HEK293 (cell line): ENCODE results near the gene PKIG.

Experiments
- ZFP37 ChIP-seq: fragments of 450-650 bp; formaldehyde crosslinking; IDR thresholded peaks from 2 replicates; pipeline ENCODE4 v1.5.1; 2016; ENCODE audit warnings: missing biosample characterization, missing genetic modification characterization
- ZNF501 ChIP-seq: fragments of 450-650 bp; formaldehyde crosslinking; IDR thresholded peaks from 2 replicates; pipeline ENCODE4 v1.5.1; 2016; ENCODE audit warnings: missing biosample characterization, missing genetic modification characterization
- ZNF558 ChIP-seq: fragments of 450-650 bp; formaldehyde crosslinking; IDR thresholded peaks from 2 replicates; pipeline ENCODE4 v1.5.1; 2016; ENCODE audit warnings: missing biosample characterization, missing genetic modification characterization
- ZNF654 ChIP-seq: fragments of 450-650 bp; formaldehyde crosslinking; IDR thresholded peaks from 2 replicates; pipeline ENCODE4 v1.5.1; 2016; ENCODE audit warnings: low read depth, missing biosample characterization, missing genetic modification characterization
- ZNF664 ChIP-seq: fragments of 450-650 bp; formaldehyde crosslinking; IDR thresholded peaks from 2 replicates; pipeline ENCODE4 v1.5.1; 2016; ENCODE audit warnings: missing biosample characterization, missing genetic modification characterization
- ZNF837 ChIP-seq: fragments of 450-650 bp; formaldehyde crosslinking; IDR thresholded peaks from 2 replicates; pipeline ENCODE4 v1.5.1; 2016; ENCODE audit warnings: missing biosample characterization, missing genetic modification characterization
- TF ChIP-seq, protein P1 (sequence below): fragments of 450-650 bp; formaldehyde crosslinking; IDR thresholded peaks from 2 replicates; pipeline ENCODE4 v1.5.1; 2016; ENCODE audit warnings: missing biosample characterization, missing genetic modification characterization
- TF ChIP-seq, protein P2 (sequence below): fragments of 450-650 bp; formaldehyde crosslinking; IDR thresholded peaks from 2 replicates; pipeline ENCODE4 v1.5.1; 2016; ENCODE audit warnings: missing biosample characterization, missing genetic modification characterization

DNA sequence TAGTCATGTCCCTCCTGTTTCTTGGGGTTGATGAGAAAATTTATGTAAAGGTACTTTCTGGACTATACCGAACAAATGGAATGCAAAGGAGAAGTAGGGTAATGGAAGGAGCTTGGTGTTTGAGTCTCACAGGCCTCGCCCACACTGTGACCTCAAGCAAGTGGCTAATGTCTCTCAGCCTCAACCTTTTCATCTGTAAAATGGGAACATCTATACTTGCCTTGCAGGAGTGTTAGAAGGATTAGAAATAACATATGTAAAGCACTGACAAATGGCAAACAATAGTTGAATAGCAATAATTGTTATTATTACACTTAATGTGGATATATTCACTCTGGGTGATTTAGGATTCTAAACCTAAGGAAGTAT, 8.9 kb upstream of the PKIG start:
- TF ChIP-seq, protein P1, sequence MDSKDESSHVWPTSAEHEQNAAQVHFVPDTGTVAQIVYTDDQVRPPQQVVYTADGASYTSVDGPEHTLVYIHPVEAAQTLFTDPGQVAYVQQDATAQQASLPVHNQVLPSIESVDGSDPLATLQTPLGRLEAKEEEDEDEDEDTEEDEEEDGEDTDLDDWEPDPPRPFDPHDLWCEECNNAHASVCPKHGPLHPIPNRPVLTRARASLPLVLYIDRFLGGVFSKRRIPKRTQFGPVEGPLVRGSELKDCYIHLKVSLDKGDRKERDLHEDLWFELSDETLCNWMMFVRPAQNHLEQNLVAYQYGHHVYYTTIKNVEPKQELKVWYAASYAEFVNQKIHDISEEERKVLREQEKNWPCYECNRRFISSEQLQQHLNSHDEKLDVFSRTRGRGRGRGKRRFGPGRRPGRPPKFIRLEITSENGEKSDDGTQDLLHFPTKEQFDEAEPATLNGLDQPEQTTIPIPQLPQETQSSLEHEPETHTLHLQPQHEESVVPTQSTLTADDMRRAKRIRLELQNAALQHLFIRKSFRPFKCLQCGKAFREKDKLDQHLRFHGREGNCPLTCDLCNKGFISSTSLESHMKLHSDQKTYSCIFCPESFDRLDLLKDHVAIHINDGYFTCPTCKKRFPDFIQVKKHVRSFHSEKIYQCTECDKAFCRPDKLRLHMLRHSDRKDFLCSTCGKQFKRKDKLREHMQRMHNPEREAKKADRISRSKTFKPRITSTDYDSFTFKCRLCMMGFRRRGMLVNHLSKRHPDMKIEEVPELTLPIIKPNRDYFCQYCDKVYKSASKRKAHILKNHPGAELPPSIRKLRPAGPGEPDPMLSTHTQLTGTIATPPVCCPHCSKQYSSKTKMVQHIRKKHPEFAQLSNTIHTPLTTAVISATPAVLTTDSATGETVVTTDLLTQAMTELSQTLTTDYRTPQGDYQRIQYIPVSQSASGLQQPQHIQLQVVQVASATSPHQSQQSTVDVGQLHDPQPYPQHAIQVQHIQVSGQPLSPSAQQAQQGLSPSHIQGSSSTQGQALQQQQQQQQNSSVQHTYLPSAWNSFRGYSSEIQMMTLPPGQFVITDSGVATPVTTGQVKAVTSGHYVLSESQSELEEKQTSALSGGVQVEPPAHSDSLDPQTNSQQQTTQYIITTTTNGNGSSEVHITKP = no peak
- TF ChIP-seq ZNF837 (tag by site-specific recombination) (no peak), ZNF558 (tag by site-specific recombination) (no peak), ZNF654 (no peak), ZNF501 (tag by site-specific recombination) (no peak), ZFP37 (tag by site-specific recombination) (no peak), ZNF664 (tag by site-specific recombination) (no peak)
- TF ChIP-seq, protein P2, sequence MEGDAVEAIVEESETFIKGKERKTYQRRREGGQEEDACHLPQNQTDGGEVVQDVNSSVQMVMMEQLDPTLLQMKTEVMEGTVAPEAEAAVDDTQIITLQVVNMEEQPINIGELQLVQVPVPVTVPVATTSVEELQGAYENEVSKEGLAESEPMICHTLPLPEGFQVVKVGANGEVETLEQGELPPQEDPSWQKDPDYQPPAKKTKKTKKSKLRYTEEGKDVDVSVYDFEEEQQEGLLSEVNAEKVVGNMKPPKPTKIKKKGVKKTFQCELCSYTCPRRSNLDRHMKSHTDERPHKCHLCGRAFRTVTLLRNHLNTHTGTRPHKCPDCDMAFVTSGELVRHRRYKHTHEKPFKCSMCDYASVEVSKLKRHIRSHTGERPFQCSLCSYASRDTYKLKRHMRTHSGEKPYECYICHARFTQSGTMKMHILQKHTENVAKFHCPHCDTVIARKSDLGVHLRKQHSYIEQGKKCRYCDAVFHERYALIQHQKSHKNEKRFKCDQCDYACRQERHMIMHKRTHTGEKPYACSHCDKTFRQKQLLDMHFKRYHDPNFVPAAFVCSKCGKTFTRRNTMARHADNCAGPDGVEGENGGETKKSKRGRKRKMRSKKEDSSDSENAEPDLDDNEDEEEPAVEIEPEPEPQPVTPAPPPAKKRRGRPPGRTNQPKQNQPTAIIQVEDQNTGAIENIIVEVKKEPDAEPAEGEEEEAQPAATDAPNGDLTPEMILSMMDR (tag by site-specific recombination) = no peak
